Osteocyte (in vitro differentiated cells): ENCODE results near the gene KCNN3. TPM values are rescaled to one million over a fixed set of nuclear protein-coding genes. Genes with fewer than 3 reads are reported as not detected.

Experiments used
- DNase-seq: peaks from one replicate; pipeline ENCODE4 v3.0.0; 2021; ENCODE audit warnings: mixed read lengths; ENCODE audit not compliant: unreplicated experiment; ENCODE audit errors: extremely low spot score
- H3K27ac Mint-ChIP-seq: one replicate; pipeline ENCODE4 v1.8.0; 2021; ENCODE audit warnings: mild to moderate bottlenecking, mixed read lengths; ENCODE audit not compliant: unreplicated experiment
- H3K27me3 Mint-ChIP-seq: one replicate; pipeline ENCODE4 v1.8.0; 2021; ENCODE audit warnings: mixed read lengths; ENCODE audit not compliant: unreplicated experiment
- H3K36me3 Mint-ChIP-seq: one replicate; pipeline ENCODE4 v1.8.0; 2021; ENCODE audit warnings: mixed read lengths; ENCODE audit not compliant: unreplicated experiment
- H3K4me1 Mint-ChIP-seq: one replicate; pipeline ENCODE4 v1.8.0; 2021; ENCODE audit warnings: mixed read lengths; ENCODE audit not compliant: unreplicated experiment
- H3K4me3 Mint-ChIP-seq: one replicate; pipeline ENCODE4 v1.8.0; 2021; ENCODE audit warnings: mild to moderate bottlenecking, moderate library complexity, mixed read lengths; ENCODE audit not compliant: unreplicated experiment
- H3K9me3 Mint-ChIP-seq: one replicate; pipeline ENCODE4 v1.8.0; 2021; ENCODE audit warnings: mixed read lengths; ENCODE audit not compliant: unreplicated experiment
- CTCF ChIP-seq: fragments of 200-600 bp; sonication (generic); IDR thresholded peaks from 2 replicates; pipeline ENCODE4 v1.5.0; 2021; ENCODE audit warnings: antibody characterized with exemption, mild to moderate bottlenecking, moderate library complexity
- total RNA-seq: library from RNA; stranded (reverse); gene quantifications from 2 replicates; pipeline ENCODE4 v1.2.1, GENCODE V29; 2021

The KCNN3 gene
- total RNA-seq, 1 donor from 2014 or later = 0.16 TPM

DNA sequence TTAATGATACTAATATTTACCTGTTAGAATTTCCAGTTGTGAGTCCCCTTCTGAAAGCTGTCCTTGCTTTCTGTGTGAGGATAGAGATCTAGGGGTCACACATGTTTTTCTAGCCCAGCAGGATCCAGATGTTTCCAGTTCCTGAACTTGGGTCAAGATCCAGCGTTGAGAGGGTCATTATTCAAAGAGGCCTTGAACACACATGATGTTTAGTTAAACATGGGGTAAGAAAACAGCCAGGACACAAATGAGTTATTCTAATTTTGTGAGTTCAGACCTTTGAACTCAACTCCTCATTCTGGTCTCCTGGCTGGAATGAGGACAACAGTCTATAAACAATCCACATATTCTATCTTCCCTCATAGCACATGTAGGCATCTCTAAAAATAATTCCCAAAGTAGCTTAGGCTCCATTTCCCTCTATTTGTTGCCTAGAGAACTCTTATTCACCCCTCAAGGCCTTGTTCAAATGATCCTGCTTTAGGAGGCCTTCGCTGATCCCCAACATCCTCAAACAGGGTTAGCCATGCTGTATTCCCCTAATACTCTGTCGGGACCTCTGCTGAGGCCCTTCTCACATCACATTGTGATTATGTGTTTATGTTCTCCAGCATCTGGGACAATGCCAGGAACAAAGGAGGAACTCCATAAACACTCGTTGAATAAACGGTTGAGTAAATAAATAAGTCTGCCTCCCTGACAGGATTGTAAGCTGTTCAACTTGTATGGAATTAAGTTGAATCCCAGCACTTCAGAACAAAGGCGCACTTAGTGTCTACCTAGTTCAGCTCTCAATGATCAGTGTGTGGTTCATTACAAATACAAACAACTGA, 15.0 kb upstream of the KCNN3 start:
- no peaks in the 10 kb centered on the region for H3K9me3 Mint-ChIP-seq

DNA sequence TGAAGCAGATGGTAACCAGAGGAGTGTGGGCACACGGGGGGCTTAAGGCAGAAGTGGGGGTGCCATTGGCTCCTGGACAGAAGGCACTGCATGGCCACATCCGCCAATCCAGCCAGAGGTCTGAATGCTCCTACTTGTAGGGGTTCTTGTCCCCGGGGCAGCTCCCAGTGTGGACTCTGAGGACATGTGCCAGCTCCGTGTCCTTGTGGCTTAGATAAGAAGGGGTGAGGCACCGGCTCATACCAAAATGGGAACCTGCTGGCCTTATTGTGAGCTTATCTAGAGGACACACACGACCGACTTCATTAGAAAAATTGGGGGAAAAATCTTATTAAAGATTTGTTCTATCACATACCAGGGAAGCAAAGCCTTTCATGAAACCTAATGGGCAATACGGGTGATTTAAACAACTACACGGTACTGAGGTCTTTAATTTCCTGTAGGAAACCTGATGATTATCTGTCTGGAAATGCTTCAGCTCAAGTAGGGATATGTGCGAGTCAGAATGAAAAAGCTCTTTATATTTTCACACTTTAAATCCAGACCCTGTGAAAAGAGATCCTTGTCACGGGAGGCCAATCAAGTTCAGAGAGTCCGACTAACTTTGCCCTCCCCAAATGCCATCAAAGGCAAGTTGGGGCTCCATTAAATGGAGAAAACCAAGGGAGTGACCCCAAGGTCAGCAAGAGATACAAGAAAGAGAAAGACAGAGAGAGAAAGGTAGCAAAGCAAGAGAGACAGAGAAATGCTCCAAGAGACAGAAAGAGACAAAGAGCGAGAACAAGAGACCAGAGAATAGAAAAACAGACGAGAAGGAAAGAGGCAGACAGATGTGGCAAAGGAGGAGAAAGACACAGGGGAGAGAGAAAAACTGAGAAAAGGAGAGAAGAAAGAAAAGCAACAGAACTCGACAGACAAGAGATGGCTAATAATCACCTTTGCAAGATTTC, 14.1 kb upstream of the KCNN3 start:
- DNase-seq = no peak
- no peaks in the 10 kb centered on the region for H3K36me3 Mint-ChIP-seq
- H3K4me3 Mint-ChIP-seq = no peak overlapping the region
- no peak overlapping the region for H3K27ac Mint-ChIP-seq
- TF ChIP-seq CTCF = no peak
- H3K27me3 Mint-ChIP-seq = peaks cover 45% of the 10 kb centered on the region
- H3K9me3 Mint-ChIP-seq = no peaks in the 10 kb centered on the region
- H3K4me1 Mint-ChIP-seq = no peaks in the 10 kb centered on the region

More for the DNA sequence above, 15.0 kb upstream of the KCNN3 start:
- Mint-ChIP-seq H3K4me3 (no peak overlapping the region), H3K27ac (no peak overlapping the region), H3K4me1 (no peaks in the 10 kb centered on the region), H3K36me3 (no peaks in the 10 kb centered on the region), H3K27me3 (peaks cover 51% of the 10 kb centered on the region)
- no peak for TF ChIP-seq CTCF
- DNase-seq = no peak

DNA sequence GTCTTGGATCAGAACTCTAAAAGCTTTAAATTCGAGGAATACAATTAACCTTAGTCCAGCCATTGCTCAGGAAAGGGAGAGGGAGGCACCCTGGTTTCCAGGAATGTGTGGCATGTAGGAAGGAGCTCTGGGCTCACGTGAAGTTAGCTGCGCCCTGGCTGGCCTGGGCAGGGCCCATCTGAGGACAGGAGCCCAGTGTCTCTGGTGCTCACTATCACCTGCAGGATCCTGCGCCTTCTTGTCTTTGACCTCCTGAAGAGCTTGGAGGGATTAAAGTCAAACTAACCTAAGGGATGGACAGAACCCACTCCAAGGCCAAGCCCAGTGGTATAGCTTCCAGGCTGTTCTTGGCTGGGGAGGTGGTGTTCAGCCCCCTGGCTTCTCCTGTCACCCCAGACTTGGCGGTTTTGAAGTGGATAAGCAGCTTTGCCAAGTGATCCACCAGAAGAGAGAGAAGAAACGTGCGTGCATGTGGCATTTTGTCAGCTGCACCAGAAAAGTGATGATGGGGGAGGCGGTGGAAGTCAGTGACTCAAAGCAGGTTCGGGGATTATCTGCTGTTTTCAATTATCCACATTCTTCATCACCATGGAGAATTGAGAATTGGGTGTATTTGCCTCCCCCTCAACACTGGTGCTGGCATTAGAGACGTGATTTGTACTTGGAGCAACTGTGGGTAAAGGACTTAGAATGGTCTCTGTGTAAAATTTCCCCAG, 11.9 kb upstream of the KCNN3 start:
- no peak overlapping the region for H3K4me3 Mint-ChIP-seq
- H3K4me1 Mint-ChIP-seq = no peaks in the 10 kb centered on the region
- no peaks in the 10 kb centered on the region for H3K36me3 Mint-ChIP-seq
- peaks cover 26% of the 10 kb centered on the region for H3K27me3 Mint-ChIP-seq
- DNase-seq = no peak
- H3K9me3 Mint-ChIP-seq = no peaks in the 10 kb centered on the region
- no peak for TF ChIP-seq CTCF
- H3K27ac Mint-ChIP-seq = no peak overlapping the region

GRCh38 chr1:154880671-154881070, 10.6 kb upstream of the KCNN3 start:
- TF ChIP-seq CTCF = no peak
- H3K4me1 Mint-ChIP-seq = no peaks in the 10 kb centered on the region
- H3K27ac Mint-ChIP-seq = no peak overlapping the region
- DNase-seq = no peak
- no peaks in the 10 kb centered on the region for H3K9me3 Mint-ChIP-seq
- no peaks in the 10 kb centered on the region for H3K36me3 Mint-ChIP-seq
- H3K27me3 Mint-ChIP-seq = peaks cover 17% of the 10 kb centered on the region
- no peak overlapping the region for H3K4me3 Mint-ChIP-seq
